GM18505 (cell line): ENCODE results near the gene ZRANB3.
"Not testable (repeated sequence)": the region's sequence is repeated elsewhere in the genome, so short reads cannot be mapped to it uniquely, and the experiment has no call there.

ENCODE experiments used
- ATAC-seq: cut with Tn5 transposase; IDR thresholded peaks from one replicate; pipeline ENCODE4 v1.9.1; 2021; ENCODE audit not compliant: unreplicated experiment
- POLR2A ChIP-seq: IDR thresholded peaks from 4 replicates; pipeline ENCODE4 v1.6.1; 2011; ENCODE audit warnings: borderline replicate concordance; ENCODE audit not compliant: insufficient read depth, insufficient read length; ENCODE audit errors: extremely low read depth

ZRANB3 gene

GRCh38 chr2:135530313-135531230, at the start of gene ZRANB3:
TSS of gene ZRANB3 (minus strand) at chr2:135531218.
- peak; percentile 46 for TF ChIP-seq POLR2A
- ATAC-seq: peak; percentile 62

DNA sequence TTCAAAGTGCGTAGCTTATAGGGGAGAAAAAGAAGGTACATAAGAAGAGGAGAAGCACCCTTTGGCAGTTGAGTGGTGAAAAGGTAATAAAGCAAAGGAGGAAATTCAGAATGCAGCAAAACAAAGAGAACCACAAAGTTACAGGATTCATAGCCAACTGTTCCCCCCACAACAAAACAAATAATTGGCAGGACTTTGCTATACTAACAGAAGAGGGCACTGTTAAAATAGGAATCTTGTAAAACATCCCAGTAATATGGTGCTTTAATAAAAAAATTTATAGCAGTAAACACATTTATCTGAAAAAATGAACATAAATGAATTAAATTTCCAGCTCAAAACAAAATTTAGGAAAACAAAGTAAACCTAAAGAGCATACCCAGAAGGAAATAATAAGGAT, 42.6 kb upstream of the ZRANB3 start:
- no peak for ATAC-seq
- no peak for TF ChIP-seq POLR2A

DNA sequence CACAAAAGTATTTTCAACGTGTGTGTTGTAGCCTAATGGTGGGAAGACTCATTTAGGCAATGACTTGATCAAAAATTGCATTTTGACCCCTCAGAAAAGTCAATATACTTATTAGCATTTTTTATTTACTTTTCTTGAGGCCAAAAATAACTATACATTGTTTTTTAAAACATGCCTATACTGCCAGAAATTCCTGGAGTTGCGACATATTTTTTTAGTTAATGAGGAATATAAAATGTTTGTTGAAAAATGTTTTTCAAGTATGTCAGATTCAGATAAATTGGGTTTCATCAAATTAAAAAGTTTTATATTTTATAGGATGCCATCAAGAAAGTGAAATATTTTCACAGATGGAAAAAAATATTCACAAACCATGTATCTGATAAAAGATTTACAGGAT, 39.9 kb upstream of the ZRANB3 start:
- no peak for ATAC-seq
- TF ChIP-seq POLR2A: no peak

- ATAC-seq: no peak
- no peak for TF ChIP-seq POLR2A
Observed at GRCh38 chr2:135563793-135564192, 32.8 kb upstream of the ZRANB3 start.

- no peak for TF ChIP-seq POLR2A
- ATAC-seq: no peak
Observed at GRCh38 chr2:135561925-135562324, 30.9 kb upstream of the ZRANB3 start.

DNA sequence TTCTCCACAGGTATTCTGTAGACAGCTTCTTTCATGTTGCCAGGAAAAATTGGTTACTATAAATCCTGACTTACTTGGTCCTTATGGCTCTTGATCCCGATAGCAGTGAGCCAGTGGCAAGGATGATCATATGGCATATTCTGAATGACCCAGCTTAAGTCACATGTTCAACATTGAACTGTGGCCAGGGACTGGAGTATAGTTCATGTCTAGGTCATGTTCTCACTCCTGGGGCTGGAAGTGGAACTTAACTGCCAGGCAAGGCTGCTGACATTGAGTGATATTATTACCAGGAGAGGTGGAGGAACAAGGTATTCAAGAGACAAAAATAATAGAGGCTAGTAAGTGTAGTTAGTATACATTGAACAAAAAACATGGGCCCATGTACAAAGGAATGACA, 26.5 kb upstream of the ZRANB3 start:
- no peak for TF ChIP-seq POLR2A
- no peak for ATAC-seq

DNA sequence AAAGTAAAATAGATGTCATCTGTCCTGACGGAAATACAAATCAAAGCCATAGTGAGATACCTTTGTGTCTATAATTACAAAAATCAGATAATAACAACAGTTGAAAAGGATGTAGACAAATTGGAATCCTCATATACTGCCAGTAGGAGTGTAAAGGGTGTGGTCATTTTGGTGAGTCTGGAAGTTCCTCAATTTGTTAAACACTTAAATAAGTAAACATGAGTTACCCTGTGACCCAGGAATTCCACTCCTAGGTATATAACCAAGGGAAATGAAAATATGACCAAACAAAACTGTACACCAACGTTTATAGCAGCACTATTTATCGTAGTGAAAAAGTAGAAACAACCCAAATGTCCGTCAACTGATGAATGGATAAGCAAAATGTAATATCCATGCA, 24.3 kb upstream of the ZRANB3 start:
- ATAC-seq: no peak
- no peak for TF ChIP-seq POLR2A

DNA sequence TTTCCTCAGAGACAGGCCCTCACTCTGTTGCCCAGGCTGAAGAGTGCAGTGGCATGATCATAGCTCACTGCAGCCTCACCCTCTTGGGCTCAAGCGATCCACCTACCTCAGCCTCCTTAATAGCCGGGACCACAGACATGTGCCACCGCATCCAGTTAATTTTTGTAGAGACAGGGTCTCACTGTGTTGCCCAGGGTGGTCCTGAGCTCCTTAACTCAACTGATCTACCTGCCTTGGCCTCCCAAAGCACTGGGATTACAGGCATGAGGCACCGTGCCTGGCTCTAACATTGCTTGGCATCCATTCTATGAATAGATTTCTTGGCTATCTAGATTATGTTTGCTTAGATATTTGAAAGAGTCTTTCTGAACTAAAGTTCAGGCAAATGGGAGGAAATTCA, 21.9 kb upstream of the ZRANB3 start:
- ATAC-seq: no peak
- no peak for TF ChIP-seq POLR2A

- no peak for TF ChIP-seq POLR2A
- no peak for ATAC-seq
Observed at GRCh38 chr2:135551356-135551755, 20.3 kb upstream of the ZRANB3 start.

DNA sequence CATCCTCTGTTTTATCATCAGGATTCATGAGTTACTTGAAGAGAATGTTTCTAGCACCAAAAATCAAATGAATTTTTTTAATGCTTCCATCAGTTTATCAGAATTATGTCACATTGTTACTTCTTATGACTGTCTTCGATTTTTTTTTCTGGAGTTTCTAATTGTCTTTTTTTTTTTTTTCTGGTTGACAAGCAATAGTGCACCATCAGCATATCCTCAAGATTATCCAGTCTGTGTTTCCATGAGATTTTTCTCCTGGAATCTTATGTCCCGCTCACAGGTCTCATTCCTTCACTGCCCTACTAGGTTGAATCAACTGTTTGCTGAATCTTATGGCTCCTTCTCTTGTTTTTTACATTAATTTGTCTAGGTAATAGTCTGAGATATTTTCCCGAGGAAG, 16.3 kb upstream of the ZRANB3 start:
- no peak for TF ChIP-seq POLR2A
- ATAC-seq: no peak

GRCh38 chr2:135546436-135546835, 15.4 kb upstream of the ZRANB3 start:
- TF ChIP-seq POLR2A: no peak

GRCh38 chr2:135533545-135533944, 2.5 kb upstream of the ZRANB3 start:
- not testable (repeated sequence) for ATAC-seq

More at GRCh38 chr2:135546436-135546835, 15.4 kb upstream of the ZRANB3 start:
- ATAC-seq: no peak

DNA sequence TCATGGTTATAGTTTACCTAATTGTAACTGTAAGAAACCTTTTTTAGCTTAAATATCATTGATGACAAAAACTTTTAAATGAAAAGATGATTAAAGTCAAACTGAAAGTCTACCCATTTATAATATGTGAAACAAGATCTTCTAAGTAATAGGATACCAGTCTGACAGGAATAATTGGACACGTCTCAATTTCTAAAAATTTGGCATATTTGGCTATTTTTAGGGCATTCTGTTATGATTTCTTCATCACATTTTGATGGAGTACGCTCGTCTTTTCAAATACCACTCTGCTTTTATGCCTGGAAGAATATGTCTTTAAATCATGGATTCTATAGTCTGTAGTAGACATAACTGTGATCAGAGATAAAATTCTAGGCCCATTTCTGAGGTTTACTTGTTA, 1.6 kb upstream of the ZRANB3 start:
- ATAC-seq: no peak
- no peak for TF ChIP-seq POLR2A
